Uterus (tissue), 2 donors: ENCODE measurements around the gene HDDC2.

Experiments
- POLR2A ChIP-seq, 2 donors: fragments of 450-650 bp; IDR thresholded peaks; one replicate each; pipeline ENCODE4 v1.6.1; 2016; ENCODE audit warnings: antibody characterized with exemption in 2 of 2, mild to moderate bottlenecking in 1 of 2, moderate library complexity in 1 of 2
- TF ChIP-seq, protein P1 (sequence below), 4 experiments: fragments of 200-600 bp in 2 of 4; fragments of 450-650 bp in 2 of 4; sonication (generic) in 2 of 4; IDR thresholded peaks; one replicate each; pipeline ENCODE4 v1.5.1; 2016 to 2019; ENCODE audit warnings: antibody characterized with exemption in 4 of 4, mild to moderate bottlenecking in 2 of 4, moderate library complexity in 1 of 4

DNA sequence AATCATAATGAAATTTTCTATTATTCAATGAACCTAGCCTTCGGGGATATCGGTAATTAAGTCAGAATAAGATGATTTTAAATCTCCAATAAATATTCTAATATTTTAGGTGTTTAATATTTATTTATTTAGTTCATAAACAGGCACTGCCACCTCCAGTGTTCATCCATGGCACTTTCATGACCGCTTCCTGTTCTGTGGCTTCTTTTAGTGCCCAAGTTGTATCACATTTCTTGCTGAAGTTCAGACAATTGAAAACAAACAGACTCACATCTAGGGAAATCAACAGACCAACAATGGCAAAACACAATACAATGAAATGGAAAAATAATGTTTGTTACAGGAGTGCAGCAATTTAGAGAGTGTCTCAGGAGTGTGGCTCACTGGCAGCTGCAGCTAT, 26.0 kb downstream of the HDDC2 start:
- TF ChIP-seq POLR2A (IDR thresholded peaks at IDR 0.05): no peak
- TF ChIP-seq, protein P1, sequence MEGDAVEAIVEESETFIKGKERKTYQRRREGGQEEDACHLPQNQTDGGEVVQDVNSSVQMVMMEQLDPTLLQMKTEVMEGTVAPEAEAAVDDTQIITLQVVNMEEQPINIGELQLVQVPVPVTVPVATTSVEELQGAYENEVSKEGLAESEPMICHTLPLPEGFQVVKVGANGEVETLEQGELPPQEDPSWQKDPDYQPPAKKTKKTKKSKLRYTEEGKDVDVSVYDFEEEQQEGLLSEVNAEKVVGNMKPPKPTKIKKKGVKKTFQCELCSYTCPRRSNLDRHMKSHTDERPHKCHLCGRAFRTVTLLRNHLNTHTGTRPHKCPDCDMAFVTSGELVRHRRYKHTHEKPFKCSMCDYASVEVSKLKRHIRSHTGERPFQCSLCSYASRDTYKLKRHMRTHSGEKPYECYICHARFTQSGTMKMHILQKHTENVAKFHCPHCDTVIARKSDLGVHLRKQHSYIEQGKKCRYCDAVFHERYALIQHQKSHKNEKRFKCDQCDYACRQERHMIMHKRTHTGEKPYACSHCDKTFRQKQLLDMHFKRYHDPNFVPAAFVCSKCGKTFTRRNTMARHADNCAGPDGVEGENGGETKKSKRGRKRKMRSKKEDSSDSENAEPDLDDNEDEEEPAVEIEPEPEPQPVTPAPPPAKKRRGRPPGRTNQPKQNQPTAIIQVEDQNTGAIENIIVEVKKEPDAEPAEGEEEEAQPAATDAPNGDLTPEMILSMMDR (IDR thresholded peaks at IDR 0.05): no peak
